ENCODE measurements around the gene GBGT1.

Gene GBGT1

DNA sequence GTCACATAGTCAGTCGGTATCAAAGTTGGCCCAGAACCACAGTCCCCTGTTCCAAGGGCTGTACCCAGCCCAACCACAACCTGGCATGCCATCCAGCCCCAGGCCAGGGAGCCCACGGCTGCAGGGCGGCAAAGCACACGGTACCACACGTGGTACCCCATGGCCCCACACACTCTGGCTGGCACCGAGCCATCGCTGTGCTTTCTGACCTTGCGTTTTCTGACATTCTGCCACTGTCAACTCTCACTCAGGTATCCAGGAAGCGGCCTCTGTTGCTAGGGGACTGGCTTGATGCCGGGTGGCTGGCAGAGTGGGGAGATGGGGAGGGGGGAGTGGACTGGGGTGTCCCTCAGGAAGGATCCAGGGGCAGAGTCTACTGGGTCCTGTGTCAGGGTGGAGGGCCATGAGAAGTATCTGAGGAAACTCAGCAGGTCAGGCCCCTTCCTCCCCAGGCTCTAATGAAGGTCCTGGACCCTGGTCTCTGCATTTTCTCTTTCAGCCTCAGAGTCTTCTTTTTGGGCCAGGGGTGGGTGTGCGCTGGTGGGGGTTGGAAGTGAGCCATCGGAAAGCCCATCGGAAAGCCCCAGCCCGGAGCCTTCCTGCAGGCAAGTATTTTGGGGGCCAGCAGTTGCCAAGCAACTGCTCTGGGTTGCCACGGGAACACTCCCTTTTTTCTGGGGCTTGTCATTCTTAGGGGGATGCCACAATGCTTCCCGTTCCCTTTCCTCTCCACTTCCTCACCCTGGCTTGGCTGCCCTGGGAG, 21.7 kb downstream of the GBGT1 start:
- peak; percentile 66 for DNase-seq

DNA sequence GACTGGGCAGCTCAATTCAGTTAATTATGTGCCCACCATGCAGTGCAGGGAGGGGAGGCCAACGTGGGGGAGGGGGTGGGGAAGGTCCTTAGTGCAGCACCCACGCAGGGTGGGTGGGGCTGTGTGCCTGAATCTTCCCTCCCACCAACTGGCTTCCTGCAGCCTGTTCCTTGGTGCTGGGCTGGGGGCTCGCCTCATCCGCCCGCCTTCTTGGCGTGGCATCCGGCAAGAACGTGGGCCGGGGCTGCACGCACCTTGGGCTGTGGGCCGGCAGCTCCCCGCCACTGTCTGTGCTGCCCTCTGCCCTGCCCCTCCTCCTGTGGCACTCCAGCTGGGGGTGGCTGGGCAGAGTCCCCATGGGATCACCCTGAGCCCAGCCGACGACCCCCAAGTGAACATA, 23.1 kb downstream of the GBGT1 start:
- no peak for DNase-seq

DNA sequence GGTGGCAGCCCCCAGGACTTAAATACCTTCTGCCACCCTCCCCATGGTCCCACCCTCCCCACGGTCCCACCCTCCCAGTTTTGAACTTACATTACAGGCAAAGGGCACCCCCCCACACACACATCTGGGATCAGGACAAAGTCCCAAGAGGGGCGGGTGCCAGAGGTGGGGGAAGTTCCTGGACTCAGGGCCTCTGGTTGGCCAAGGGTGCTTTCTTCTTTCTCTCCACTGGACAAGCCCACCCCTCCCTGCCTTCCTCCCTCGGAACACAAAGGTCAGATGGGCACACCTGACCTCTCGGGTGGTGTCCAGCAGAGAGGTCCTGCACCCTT, 23.6 kb downstream of the GBGT1 start:
- DNase-seq, result no peak

DNA sequence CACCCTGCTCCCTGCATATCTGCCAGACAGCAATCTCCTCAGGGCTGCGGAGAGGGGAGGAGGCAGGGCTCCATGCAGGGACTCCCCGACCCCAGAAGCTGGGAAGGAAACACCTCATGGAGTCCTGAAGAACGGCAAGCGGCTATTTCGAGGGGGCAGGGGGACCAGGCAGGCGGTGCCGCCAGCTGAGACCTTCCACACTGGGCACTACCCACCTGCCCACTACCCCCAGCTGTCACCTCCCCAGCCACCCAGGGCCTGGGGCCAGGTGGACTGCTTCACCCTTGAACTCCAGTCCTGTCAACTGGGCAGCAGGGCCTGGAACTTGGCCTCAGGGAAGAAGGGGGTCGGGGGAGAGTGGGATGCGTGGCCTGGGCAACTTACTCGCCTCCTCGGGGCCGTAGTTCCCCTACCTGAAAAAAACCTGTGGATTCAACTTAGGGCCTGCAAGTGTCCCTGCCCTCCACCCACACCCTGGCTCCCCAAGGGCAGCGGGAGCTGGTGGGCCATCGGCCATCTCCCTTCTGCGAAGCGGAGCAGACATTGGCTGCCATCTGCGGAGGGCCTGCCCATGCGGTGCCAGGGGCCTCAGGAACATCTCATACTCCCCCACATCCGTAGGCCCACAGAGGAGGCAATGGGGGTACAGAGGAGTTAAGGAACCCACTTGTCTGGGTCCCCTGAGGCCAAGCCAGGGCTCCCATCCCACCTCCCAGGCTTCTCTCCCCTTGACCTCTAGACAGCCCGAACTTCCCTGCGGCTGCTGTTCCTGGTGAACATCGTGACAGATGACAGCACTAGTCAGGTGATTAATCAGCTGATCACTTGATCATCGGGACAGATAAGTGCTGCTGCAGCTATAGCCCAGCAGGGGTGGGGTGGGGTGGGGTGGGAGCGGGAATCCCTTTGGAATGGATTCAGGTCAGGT, 24.2 kb downstream of the GBGT1 start:
- no peak for DNase-seq

DNA sequence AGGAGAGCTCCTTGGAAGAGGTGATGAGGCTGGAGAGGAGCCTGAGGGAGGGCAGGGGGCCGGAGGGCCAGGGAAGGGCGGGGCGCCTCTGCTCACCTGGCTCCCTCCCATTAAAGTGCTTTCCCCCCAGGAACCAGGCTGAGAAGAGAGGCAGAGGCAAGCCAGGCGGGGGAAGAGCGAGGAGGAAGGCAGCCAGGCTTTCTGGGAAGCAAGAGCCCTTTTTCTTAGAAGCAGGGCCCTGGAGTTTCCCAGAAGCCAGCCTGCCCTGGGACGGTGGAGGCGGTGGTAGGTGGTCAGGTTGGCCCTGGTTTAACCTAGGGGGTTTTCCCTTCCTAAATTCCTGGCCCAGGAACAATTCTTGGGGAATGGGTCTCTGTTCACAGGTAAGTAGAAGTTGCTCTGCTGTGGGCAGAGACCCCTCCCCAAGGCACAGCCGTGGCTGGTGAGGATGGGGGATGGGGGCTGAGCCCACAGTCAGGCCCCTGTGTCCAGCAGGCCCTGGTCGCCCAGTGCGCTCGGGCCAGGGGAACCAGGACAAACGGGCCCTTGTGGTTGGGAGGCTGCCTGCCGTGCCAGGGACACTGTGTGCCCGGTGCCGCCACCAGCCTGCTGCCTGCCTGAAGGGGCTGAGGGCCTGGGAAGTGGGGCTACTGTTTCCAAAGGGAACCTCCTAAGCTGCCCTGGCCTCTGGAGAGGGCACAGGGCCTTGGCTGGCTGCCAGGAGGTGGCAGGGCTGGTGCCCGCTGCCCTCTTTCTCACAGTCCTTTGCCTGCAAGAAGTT, 26.1 kb downstream of the GBGT1 start:
- DNase-seq, result no peak

DNA sequence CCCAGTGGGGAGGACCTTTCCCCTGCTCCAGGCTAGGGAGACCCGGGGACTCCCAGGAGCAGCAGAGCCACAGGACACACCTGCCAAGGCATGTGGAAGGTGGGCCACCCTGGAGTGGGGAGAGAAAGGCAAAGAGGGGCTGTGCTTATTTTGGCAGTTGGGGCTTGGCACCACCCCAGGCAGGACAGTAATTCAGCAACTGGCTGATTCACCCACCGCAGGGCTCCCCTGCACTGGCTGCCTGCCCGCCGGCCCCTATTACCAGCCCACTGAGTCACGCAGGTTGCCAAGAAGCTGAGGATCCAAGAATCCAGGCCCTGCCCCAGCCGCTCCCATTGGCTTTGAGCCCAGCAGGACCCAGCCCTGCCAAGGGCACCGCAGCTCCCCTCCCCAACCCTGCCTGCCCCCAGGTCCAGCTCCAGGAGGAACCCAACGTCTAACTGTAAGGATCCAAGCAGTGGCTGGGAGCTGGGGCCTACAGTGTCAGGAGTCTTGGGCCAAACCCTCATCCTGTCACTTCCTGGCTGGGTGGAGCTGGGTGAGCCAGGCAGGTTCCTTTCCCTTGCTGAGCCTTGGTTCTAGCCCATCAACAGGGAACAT, 28.5 kb downstream of the GBGT1 start:
- DNase-seq, result peak; percentile 71

DNA sequence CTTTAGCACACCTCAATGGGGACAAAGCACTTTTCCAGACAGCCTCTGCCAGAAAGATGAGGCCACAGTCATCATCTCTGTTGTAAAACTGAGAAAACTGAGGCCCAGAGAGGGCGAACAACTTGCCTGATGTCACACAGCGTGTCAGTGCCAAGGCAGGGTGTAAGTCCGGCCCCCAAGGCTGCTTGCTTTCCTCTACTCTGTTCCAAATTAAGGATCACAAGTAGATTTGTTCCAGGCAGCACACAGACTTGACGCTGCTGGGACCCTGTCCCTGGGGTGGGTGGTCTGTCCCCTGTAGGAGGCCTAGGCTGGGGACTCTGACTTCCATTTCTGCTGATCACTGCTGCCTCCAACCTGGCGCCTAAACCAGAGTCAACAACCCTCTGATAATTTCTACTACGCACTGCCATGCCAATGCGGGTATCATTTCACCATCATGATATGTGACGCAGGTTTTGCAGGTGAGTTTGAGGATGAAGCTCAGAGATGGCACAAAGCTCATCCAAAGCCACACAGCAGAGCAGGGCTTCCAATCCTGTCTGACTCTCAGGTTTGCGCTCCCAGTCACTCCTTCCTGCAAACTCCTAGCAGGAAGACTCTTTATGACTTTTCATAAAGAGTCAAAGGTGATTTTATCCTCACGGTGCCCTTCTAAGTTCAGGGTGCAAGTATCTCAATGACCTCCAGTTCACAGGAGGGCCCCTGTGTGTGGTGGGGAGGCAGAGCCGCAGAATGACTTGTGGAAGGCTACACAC, 29.1 kb downstream of the GBGT1 start:
- no peak for DNase-seq

DNA sequence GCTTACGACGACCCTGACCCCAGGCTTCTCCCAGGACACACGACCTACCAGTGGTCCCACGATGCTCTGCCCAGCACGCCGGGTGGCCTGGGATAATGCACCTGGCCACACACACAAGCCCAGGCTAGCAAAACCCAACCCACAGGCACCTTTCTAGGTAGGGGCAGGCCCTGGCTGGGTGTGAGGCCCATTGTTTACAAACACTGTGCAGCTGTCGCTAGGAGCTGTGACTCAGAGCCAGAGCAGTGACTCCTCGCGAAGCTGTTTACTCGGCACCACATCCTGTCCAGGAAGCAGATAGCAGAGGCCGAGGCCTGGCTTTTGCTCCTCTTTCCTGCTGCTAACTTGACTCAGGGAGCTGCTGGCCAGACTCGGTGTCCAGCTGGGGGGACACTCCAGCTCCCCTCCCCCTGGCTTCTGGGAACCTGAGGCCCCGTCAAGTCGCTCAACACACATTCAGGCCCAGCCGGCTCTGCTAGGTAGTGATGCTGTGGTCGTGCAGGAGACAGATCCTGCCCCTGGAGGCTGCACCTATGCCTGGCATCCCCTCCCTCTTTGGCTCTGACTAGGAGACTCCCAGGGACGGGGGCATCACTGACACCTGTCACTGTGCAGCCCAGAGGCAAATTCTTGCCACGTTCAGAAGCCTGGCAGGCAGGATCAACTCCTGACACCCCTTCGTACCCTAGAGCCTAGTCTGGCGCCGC, 29.9 kb downstream of the GBGT1 start:
- DNase-seq, result peak; percentile 83

DNA sequence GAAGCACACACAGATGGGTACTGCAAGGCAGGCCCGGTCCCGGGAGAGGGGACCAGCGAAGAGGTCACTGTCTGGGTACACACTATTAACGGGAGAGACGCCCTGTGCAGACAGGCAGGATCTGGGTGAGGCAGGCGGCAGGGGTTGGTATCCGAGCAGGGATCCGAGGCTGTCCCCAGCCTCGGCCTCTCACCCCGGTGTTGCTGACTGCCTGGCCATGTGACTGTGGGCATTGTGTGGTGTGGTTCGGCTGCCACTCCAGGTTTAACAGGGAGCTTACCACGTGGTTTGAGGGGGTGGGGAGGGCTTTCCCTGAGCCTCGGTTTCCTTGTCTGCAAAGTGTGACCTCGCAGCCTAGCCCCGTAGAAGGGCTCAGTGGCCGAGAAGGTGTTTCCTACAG, 31.5 kb downstream of the GBGT1 start:
- no peak for DNase-seq

DNA sequence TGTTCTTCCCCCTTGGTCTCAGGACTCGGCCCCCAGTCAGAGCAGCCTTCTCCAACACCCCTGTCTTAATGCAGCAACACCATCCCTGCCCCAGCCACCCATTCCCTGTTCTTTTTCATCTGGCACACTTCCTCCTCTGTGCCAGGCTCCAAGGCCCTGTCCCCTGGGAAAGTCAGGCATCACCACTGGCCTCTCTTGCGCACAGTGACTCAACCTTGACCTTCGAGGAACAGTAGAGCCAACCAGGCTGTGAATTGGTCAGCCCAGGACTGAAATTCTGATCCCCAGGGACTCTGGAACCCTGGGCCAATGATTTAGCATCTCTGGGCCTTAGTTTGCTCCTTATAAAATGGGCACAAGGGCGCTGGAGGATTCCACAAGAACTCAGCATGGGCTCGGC, 32.2 kb downstream of the GBGT1 start:
- no peak for DNase-seq

DNA sequence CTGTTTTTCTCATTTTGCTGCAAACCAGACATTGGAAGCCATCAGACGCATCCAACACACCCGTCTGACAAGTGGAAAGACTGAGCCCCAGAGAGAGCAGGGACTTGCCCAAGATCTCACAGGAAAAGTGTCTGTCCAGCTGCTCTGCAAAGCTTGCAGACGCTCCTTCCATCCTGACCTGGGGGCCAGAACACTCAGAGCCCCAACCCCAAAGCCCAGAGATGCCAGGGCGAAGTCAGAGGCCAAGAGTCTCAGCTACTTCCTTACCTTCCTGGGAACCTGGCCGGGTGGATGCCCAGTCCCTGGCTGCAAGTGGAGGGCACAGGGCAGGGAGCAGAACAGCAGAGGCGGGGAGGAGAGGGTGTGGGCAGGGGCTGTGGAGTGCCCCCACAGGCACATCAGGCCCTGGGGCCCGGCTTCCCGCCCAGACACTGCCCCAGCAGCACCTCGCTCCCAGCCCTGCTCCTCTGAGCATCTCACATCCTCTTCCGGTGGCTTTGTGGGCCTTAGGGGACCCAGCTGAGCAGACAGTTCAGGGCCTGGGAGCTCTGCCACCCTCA, 32.9 kb downstream of the GBGT1 start:
- peak; percentile 60 for DNase-seq

DNA sequence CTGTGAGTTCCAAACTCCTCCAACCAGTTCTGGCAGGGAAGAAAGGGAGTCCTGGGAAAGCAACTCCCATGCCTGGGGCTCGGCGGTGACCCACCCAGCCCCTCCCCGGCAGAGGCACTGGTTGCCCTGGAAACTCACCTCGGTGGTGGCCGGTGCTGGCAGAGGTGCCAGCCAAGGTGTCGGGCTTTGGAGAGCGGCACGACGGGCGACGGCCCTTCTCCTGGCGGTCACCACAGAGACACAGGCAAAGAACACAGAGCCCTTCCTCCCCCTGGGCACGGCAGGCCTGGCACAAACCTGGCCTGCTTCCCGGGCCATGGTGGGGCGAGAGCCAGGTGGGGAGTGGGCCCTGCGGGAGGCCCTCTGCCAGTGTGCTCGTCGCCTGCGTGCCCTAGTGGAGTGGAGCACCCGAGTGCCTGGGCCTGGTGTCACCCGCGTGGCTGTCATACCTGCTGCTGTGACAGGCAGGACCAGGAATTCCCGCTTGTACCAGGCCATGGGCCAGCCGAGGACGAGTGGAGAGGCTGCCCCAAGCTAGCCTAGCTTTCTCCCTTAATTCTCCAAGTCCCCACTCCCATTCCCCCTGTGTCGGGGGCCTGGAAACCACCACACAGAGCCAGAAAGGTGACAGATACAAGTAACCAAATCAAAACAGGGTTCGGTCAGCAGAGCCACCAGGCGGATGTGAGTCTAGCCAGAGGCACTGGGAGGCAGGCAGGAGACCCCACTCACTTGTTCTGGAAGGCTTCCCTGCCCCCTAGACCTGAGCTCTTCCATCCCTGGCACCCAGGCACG, 34.5 kb downstream of the GBGT1 start:
- no peak for DNase-seq

DNA sequence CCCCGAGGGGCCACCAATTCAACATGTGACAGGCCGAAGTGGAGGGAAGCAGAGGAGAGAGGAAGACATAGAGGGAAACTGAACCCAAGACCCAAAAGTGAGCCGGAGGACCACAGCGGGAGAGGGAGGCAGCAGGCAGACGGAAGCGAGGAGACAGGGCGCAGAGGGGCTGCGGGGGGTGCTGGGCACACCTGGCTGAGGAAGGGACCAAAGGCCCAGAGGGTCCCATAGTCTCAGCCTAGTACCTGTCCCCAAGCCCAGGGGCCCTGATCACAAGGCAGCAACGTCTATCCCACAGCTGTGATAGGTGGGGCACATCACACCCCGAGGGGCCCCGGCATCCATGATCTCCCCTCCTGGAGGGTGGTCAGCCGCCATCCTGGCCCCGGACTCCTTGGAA, 35.6 kb downstream of the GBGT1 start:
- no peak for DNase-seq

DNA sequence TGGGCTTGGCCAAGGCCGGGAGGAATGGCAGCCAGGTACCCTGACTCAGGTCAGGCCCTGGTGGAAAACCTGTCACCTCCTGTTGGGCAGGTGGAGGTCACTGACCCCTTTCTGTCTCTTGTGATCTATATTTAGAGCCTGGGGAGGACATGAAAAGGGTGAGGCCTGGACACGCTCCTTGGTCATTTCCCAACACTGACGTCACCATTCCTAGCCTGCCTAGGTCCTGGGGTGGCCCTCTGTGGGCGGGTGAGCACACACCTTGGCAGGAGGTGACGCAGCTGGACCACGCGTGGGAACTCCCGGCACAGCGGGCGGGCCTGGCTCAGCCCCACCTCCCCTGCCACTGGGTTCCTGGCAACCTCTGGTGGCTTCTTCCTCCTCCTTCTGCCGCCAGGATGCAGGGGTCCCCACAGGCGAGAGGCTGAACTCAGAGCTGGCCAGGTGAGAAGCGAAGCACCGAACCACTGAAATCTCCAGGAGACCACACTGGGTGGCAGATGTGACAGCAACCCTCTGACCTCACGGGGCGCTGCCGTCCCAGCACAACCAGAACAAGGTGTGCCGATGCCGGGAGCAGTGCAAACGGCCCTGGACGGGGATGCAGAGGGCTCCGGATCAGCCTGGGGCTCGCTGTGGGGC, 36.3 kb downstream of the GBGT1 start:
- DNase-seq, result no peak

DNA sequence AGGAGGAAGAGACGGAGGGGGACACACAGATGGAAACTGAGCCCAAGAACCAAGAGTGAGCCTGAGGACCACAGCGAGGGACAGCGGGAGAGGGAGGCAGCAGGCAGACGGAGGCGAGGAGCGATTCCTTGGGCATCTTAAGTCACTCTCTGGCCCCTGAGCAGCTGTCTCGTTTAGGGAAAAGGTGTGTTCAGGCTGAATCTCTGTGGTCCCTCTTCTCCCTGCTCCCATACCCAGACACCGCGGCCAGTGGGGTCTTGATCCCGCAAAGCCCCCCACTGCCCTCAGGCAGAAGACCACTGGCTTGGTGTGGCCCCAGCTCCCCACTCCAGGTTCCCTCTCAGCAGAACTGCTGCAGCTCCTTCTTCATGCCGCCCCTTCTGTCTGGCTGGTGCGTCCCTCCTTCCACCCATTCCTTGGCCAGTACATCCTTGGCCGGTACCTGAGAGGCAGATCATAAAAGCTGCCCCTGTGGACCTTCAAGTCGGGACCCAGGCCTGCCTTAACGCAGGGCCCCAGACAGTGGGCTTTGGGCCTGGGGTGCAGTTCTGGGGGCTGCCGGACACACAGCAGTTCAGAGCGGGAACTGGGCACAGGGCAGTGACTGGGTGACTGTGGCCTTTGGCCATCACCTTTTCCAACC, 36.9 kb downstream of the GBGT1 start:
- no peak for DNase-seq

DNA sequence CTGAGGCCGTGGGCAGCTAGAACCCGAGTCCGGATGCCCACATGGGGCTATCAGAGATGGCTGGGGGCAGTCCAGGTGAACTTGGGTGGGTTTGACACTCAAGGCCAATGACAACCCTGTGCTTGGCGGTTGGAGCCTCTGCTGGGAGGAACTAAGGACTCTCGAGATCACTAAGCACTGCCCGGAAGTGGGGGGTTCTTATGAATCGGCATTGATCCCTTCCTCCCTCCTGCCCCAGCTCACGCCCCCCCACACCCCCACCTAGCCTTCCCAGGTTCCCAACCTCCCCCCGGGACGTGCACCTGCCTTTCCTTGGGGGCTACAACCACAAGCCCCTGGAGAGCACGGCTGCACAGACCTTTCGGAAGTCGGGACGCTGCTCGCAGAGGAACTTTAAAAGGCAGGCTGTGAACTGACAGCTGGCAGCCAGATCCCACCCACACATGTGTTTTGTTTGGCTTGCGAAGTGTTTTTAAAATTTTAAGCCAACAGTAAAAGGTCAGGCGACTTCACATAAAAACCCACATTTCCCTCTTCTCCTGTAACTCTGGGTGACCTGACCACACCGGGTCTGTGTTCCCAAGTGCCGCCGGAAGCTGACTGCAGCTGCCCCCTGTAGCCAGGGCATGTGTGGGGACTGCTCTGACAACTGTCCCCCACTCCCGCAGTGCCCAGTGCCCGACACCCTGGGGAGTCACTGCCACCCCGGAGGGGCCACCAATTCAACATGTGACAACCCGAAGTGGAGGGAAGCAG, 37.6 kb downstream of the GBGT1 start:
- DNase-seq, result no peak

DNA sequence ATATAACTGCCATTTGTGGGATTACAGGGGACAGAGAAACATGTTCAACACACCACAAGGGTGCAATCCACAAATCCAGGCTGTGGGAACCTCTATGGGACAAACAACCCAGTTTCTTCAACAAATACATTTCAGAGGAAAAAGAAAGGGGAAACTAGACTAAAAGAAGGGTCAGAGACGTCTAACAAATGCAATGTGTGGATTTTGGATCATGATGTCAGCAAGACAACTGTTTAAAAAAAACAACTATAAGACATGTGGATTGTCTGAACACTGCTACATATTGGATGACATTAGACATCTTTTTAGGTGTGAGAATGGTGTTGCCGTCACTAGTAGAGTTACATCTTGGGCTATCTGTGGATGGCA, 38.8 kb downstream of the GBGT1 start:
- DNase-seq, result no peak

DNA sequence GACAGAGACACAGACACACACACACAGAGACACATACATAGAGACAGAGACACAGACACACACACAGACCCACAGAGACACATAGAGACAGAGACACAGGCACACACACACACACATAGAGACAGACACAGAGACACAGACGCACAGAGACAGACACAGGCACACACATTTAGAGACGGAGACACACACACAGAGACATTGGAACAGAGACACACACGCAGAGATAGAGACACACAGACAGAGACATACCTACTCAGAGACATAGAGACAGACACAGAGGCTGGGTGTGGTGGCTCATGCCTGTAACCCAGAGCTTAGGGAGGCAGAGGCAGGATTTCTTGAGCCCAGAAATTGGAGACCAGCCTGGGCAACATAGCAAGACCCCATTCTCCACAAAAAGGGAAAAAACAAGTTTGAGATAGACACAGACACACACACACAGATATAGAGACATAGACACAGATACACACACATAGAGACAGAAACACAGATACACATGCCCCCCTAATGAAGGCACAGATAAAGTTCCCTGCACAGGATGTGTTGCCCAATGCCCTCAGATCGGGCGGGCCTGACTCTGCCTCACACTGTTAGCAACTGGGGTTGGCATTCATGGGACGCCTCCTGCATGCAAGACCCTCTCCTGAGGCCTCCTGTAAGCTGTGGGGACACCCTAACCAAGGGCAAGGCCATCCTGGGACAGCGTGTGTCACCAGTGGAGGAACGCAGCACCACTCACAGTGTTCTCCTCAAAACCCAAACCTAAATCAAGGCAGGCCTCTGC, 39.4 kb downstream of the GBGT1 start:
- no peak for DNase-seq

All from activated CD4-positive, CD25-positive, alpha-beta regulatory T cell treated with anti-CD3 and anti-CD28 coated beads, Interleukin-2, amount 50 U/mL, for 72 hours (primary cell).